GM18858 (cell line): ENCODE results near the gene PLP2.
"Not testable (repeated sequence)": the region's sequence is repeated elsewhere in the genome, so short reads cannot be mapped to it uniquely, and the experiment has no call there.

Source experiments
- ATAC-seq: cut with Tn5 transposase; IDR thresholded peaks from one replicate; pipeline ENCODE4 v1.9.1; 2021; ENCODE audit not compliant: unreplicated experiment

The PLP2 gene

DNA sequence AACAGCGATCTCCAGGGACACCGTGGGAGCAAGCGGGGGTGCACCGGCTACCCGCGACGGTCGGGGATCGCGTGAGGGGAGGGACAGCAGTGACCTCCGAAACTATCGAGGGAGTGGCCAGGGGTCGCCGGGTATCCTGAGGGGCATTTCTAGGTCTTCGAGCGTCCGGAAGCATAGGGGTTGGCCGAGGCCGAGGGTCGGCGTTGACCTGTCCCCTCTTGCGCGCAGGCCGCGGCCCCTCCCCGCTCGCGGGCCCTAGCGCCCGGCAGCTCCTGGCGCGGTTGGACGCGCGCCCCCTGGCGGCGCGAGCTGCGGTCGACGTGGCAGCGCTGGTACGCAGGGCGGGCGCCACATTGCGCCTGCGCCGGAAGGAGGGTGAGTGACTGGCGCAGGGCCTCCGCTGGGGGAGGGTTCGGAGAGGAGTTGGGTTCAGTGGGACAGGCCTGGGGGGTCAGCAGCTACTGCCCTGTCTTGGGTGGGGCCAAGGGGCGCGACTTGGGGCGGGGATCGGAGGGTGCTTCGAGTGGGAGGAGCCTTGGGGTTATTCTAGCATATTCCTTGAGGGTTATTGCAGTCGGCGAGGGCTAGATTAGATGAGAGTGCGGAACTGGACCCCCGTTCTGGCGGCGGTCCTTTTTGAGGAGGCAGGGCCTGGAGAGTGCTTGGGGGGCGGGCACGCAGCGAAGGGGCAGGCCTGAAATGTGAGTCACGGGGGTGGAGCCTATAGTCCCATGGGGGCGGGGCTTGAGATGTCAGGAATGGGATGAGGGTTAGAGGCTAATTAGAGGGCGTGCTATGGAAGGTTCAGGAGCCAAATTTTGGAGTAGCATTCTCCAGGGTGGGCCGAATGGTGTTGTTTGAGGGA lies 7.9 kb upstream of the PLP2 start:
- ATAC-seq: no peak

DNA sequence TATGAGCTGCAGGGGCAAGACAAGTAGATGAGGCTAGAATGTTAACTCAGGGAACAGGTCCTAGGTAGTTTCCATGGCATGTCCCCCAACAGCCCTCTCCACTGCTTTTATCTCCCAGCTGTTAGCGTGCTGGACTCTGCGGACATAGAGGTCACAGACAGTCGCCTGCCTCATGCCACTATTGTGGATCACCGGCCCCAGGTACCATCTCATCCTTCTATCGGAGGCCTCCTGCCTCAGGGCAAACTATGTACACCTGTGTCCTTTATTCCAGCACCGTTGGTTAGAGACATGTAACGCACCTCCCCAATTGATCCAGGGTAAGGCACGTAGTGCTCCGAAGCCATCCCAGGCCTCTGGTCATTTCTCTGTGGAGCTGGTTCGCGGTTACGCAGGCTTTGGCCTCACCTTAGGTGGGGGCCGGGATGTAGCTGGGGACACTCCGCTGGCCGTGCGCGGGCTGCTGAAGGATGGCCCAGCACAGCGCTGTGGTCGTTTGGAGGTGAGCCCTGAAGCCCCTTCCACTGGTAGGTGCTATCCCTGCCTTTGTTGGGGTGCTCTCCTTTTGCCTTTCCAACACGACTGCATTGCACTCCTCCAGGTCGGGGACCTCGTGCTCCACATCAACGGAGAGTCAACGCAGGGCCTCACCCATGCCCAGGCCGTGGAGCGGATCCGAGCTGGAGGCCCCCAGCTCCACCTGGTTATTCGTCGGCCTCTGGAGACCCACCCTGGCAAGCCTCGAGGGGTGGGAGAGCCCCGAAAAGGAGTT lies 6.9 kb upstream of the PLP2 start:
- ATAC-seq: no peak

DNA sequence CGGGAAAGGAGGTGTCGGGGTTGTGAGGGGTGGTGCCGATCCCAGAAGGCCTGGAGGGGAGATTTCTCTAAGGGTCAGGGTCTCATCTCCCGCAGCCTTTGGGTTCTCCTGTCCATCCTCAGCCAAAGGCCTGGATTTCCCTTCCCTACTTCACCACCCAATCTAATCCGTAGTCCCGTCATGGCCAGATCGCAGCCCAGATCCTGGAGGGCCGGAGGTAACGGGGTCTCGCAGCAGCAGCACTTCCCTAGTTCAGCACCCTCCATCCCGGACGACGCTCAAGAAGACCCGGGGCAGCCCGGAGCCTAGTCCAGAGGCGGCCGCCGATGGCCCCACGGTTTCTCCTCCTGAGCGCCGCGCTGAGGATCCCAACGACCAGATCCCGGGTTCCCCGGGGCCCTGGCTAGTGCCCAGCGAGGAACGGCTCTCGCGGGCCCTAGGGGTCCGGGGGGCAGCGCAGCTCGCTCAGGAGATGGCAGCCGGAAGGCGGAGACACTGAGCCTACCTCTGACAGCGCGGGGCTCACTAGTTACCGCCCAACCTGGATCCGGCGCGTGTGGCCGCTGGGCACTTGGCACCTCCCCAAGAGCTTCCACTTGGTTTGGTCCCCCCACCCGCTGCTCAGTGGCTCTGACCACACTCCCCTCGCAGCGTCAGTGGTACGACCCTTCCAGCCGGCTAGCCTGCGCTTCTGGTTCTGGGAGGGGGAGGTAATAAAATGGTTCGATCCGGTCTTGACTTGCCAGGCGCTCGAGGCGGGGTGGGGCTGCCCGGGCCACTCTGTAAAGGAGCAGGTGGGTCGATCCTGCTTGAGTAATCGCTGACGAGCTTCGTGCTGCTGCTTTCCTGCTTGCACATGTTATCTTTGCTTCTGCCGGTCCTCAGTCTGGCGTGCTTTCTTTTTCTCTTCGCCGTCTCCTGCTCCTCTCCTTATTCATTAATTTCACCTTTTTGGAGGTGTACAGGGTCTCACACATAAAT lies 5.5 kb upstream of the PLP2 start:
- no peak for ATAC-seq

DNA sequence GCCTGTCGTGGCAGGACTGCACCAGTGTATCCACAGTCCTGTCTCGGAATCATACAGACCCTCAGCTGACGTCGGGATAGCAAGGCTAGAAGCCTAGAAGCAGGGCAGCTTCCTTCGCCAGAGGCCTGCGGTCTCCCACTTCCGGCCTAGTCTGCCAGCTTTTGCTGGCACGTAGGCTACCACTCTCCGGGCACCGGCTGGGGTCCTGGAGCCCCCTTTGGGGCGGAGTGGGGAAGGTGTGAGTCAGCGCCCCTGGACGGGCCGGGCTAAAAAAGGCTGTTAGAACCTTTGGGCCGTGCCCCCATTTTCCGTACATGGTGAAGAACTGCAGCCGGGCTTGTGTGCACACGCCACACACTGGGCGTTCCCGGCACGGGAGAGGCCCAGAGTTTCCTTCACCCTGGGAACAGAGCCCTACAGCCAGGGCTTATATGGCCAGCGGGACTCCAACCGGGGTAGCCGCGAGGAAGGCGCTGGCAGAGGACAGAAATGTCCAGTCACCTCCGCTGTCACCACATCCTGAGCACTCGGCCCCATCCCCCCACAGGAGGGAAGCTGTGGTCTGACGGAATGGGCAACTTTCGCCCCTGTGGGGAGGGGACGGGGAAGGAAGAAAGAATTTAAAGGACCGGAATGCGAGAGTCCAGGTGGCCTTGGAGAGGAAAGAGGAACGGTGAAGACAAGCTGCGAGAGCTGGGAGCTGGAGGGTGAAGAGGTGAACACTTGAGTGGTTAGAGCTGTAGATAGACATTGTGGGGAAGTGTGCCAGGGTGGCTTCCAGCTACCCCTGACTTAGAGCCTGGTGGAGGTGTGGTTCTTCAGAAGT lies 4.6 kb upstream of the PLP2 start:
- no peak for ATAC-seq

DNA sequence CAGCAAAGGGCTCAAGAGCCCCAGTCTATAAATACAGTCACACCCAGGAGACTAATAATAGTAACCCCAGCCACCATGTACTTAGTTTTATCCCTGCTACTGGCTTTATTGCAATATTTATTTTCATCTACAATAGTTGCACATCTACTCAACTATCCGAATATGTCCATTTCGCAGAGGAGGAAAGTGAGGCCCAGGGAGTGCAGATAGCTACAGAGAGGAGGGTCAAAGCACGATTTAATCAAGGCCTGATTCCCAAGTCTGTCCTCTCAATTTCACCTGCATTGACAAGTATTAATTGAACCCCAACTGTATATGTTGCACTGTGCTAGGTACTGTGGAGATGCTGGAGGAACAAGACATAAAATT lies 4.0 kb upstream of the PLP2 start:
- no peak for ATAC-seq

DNA sequence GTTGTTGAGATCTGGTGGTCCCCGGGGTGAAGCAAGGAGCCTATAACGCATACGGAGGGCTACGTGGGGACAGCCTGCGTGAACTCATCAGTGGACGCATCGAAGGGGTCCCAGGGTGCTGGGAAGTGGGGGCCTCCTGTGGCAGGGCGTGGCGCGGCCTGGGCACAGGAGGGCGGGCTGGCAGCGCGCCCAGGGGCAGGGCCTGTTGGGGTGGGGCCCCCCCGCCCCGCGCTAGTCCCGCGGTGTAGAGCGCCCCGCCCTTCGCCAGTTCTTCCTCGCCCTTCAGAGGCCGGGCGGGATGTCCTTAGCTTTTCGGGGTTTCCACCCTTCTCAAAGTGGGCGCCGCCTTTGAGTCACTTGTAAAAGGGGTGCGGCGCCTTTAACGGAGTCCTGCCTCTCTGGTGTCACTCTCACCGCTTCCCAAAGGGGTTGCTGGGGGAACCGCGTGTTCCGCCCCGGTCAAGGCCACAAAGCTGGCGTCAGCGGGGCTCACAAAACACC lies 632 bp downstream of the PLP2 start:
- ATAC-seq: no peak

DNA sequence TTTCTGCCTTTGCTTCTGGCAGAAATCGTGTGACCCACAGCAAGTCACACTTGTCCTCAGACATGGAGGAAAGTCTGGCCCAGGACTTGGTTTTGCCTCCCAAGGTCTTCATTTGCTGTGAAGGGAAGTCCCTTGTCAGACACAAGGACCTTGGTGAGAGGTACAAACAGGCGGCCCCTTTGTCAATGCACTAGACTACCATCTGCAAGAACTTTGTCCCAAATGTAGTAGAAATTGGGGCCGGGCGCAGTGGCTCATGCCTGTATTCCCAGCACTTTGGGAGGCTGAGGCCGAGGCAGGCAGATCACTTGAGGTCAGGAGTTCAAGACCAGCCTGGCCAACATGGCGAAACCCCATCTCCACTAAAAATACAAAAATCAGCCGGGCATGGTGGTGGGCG lies 1.8 kb downstream of the PLP2 start:
- ATAC-seq: not testable (repeated sequence)

DNA sequence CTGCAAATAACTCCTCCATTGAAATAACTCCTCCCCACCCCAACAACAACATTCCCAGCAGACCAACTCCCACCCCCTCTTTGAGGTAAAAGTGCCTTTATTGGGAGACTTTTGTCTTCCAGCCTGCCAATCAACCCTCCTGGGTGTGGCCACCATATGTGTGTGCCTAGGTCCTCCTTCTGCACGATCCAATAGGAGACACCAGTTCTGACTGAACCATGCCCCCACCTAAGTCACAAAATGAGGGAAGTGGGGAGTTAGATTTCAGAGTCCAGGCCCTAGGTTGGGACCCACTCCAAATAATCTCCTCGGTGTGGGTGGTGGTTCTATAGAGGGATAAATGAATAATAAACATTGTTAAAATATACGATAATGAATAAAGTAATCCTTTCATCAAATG lies 3.0 kb downstream of the PLP2 start:
- no peak for ATAC-seq

DNA sequence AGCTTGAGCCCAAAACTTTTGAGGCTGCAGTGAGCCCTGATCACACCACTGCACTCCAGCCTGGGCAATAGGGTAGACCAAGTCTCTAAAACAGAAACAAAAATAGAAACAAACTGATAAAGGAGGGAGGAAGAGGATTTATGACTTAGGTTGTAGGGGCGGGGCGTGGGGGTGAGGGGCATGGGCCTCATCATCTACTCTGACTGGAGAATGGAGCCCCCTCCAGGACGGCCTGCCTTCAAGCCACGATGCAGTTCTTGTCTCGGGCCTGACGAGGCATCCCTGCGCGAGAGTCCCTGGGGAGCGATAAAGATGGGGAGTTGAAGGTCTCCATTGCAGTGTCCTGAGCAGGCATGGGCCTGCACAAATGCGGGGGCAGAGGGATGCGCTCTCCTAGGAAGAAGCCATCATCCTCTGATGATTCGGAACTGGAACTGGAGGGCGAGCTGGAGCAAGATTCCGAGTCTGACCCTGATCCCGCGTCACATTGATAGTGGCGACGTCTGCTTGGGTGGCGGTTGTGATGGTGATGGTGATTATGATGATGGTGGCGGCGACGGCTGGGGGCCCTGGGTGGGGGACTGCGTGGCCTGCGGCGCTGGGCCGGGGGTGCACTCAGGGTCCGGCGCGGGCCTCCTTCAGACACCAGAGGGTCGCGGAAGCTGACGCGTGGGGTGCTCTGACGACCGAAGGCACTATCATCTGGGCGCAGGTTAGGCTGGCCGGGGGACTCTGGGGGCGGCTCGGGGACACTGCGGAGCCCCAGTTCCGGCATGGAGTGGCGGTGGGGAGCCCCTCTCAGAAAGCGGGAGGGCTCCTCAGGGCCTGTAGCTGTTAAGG lies 4.0 kb downstream of the PLP2 start:
- ATAC-seq: no peak

DNA sequence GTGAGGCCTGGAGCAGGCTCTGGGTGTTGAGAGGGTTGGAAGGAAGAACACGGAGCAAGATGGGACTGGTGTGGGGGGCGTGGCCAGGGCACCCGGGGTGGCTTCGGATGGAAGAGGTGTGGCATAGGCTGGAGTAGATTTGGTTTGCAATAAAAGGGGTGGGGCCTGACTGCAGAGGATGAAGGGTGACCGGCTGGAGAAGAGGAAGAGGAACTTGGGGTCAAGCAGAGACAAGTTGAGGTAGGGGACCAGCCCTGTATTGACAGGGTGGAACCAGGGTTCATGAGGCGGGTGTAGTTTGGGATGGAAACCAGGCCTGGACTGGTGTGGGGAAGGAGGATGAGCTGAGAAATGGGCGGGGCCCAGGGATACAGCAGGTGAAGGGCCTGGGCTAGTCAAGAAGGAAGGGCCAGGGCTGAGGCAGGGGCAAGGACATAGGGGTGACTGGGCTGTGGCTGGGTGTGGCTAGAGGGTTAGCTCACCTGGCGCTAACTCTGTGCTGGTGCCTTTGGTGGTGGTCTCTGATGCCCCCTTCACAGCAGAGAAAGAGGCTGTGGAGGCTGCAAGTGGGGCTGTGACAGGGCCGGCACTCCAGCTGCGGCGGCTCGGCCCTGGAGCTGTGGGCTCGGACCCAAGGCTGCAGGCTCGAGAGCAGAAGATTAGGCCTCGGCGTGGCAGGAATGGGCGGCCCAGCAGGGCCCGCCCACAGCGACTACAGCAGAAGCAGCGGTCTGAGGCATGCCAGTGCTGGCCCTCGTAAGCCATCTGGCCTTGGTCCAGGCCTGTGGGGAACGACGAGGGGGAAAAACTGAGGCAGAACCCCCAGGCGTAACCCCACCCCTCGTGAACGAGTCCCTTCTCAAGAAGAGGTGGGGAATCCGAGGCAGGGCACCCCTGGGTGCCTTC lies 5.0 kb downstream of the PLP2 start:
- no peak for ATAC-seq

DNA sequence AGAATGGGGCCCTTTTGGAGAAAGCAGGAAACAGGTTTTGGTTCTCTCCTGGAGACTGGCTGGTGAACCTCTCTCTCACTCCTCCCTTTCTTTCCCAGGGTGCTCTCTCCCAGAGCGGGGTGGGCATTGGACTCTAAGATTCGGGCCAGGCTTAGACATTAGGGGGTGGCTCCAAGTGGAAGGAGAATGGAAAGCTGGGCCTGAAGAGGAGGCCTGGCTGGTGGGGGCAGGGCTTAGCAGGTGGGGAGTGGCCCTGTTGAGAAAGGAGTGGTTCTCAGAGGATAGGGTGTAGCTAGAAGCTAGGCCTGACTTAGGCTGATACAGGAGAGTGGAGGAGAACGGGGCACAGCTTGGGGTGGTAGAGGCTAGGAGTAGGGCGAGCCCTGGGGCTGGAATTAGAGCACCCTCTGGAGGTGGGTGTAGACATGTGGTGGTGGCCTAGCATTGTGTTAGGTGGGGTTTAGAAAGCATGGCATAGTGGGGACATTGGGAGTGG lies 5.7 kb downstream of the PLP2 start:
- ATAC-seq: no peak

DNA sequence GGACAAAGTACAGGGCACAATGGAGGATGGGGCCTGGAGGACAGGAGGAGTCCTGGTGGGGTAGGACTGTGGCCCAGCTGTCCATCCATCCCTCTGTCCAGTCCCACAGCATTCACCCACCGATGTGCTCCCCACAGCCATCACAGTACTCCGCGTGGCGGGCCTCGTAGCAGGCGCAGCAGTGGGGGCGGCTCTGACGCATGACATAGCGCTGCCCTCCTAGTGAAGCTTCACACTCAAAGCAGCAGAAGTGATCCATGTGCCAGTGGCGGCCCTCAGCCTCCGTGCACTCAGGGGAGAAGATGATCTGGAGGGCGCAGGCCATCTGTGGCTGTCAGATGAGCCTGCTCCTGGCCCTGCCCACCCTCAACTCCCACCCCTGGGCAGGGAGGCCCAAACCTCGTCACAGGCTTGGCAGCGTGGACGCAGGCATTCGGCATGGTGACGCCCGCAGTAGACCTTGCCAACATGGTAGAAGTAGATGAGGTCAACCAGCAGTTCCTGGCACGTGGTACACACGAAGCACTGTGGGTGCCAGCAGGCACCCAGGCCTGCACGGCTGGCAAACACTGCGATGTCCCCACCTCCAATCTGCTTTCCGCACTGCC lies 6.3 kb downstream of the PLP2 start:
- no peak for ATAC-seq

DNA sequence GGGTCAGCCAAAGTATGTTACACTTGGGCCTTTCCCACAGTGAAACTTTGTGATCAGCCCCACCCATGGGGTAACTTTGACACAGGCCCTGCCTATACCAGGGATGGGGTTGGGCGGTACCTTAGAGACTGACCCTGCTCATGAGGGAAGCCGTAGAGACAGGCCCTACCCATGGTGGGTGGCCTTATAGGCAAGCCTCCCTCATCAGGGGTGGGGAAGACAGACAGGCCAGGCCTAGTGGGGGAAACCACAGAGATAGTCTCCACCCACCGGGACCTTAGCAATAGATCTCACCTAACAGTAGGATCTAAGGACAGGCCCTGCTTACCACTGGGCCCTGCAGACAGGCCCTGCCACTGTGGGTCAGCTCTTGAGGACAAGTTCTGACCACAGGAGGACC lies 6.8 kb downstream of the PLP2 start:
- ATAC-seq: no peak

DNA sequence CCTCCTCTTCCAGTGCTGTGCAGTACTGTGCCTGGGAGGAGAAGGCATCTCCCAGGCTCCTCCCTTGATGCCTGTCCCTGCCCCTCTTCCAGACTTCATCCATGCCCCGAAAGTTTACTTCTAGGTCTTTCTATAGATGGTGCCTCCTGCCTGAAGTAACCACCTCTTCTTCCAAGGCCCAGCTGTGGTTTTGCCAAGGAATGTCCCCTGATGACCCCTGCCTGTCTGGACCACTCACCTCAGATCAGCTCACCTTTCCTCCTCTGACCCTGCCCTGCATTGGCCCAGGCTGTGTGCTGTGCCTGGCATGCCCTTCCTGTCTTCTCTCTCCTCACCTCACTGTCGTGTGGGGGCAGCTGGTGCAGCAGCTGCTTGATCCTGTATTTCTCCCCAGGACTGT lies 7.7 kb downstream of the PLP2 start:
- no peak for ATAC-seq

DNA sequence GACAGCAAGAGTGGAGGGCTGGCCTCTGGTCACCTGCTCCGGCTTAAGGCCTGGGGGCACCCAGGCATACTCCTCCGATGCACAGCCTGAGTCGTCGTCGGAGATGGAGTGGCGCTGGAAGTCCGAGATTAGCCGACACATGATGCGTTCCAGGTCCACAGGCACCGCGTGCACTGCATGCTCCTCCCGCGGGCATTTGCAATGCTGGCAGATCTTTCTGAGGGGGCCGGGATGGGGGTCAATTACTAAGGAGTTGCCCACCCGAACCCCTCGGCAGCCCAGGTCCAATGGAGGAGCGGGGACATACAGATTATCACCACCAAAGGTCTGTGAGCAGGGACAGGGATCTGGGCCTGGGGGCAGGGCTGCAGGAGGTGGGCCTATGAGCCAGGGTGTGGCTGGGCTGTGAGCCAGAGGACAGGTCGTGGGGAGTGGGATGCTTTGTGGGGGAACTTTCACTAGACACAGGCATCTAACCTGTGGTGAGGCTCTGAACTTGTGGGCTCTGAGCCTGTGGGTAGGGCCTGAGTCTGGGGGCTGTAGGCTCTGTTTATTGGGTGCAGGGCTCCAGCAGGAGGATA lies 12.1 kb downstream of the PLP2 start:
- ATAC-seq: no peak

DNA sequence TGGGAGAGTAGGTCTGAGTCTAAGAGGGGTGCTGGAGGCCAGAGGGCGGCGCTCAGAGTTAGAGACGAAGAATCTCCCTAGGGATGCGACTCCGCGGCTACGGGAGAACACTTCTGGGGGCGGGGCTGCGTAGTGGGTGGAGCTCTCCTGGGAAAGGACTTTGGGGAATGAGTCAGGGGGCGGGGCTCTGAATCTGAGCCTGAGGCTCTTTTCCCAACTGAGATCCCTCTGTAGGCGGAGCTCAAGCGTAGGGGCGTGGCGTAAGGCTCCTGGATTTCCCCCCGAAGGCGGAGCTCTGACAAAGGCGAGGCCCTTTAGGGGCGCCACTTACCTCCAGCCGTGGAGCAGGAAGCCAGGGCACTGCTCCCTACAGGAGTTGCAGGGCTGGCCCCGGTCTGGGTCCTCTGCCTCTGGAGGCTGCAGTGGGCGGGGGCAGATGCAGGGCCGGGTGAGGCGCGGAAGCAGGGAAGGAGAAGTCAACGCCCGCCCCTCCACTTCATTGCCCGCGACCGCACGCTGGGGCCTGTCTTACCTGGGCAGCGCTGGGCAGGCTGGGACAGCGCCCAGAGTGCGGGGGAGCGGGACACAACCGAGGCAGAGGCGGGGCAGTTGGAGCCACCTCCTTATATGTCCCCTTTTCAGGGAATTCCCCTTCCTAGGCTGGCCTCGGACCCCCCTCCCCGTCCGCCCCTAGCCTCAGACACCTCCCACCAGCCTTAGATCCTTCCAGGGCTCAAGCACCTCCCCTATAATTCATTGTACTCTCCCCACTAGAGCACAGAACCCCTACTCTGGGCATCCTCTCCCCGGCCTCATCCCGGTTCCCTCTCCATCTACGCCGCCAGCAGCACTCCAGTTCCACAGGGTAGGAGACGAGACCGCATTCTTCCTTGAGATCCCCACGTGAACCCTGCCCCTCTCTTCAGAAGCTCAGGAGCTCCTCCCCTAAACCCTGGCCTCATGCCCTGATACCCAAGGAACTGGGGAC lies 12.9 kb downstream of the PLP2 start:
- ATAC-seq: no peak
